ENCODE measurements around the gene BLNK.

DNA sequence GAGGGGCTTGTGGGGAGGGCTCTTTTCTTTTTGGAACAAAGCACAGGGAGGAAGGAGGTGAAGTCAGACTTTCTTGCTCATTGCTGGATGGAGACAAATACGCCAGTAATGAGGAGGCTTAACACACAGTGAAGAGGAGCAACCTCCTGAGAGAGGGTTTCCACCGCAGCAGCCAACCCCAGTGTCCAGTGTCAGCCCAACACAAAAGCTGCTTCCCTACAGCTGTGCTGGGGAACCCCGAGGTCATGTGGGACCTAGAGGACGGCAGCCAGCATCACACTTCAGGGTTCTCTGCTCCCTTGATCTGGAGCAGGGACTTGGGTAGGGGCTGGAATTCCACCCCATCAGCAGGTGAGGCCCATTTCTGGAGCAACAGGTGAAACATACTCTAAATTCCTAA lies 7.7 kb downstream of the BLNK start:
- no peak for TF ChIP-seq EZH2 (IDR thresholded peaks at IDR 0.05; ENCODE audit: borderline replicate concordance, low read depth, low read length, severe bottlenecking)
- TF ChIP-seq, protein P1, sequence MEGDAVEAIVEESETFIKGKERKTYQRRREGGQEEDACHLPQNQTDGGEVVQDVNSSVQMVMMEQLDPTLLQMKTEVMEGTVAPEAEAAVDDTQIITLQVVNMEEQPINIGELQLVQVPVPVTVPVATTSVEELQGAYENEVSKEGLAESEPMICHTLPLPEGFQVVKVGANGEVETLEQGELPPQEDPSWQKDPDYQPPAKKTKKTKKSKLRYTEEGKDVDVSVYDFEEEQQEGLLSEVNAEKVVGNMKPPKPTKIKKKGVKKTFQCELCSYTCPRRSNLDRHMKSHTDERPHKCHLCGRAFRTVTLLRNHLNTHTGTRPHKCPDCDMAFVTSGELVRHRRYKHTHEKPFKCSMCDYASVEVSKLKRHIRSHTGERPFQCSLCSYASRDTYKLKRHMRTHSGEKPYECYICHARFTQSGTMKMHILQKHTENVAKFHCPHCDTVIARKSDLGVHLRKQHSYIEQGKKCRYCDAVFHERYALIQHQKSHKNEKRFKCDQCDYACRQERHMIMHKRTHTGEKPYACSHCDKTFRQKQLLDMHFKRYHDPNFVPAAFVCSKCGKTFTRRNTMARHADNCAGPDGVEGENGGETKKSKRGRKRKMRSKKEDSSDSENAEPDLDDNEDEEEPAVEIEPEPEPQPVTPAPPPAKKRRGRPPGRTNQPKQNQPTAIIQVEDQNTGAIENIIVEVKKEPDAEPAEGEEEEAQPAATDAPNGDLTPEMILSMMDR (IDR thresholded peaks at IDR 0.05; ENCODE audit: borderline replicate concordance, extremely low read depth, low read length, poor library complexity, severe bottlenecking): no peak

All from DND-41 (cell line).